Lower lobe of right lung (tissue), 2 donors: ENCODE data around the gene RASD1. TPM values are rescaled to one million over a fixed set of nuclear protein-coding genes. Genes with fewer than 3 reads are reported as not detected.
A peak's percentile ranks its signal among the peaks of the same experiment; 100 is the strongest.

Experiments used
- ATAC-seq, 2 donors: fragments of 200-7000 bp; cut with Tn5 transposase; one replicate each; pipeline ENCODE4 v1.9.1; 2020 to 2022; ENCODE audit warnings: mild to moderate bottlenecking in 2 of 2, moderate library complexity in 2 of 2
- DNase-seq: peaks from one replicate; pipeline ENCODE4 v3.0.0-alpha.2; 2020
- H3K27ac ChIP-seq: fragments of 200-600 bp; one replicate; pipeline ENCODE4 v1.8.0; 2022
- H3K27me3 ChIP-seq: fragments of 200-600 bp; one replicate; pipeline ENCODE4 v1.8.0; 2022; ENCODE audit warnings: low read depth
- H3K36me3 ChIP-seq: fragments of 200-600 bp; one replicate; pipeline ENCODE4 v1.8.0; 2022; ENCODE audit warnings: mild to moderate bottlenecking
- H3K4me1 ChIP-seq: fragments of 200-600 bp; one replicate; pipeline ENCODE4 v1.8.0; 2022
- H3K4me3 ChIP-seq: fragments of 200-600 bp; one replicate; pipeline ENCODE4 v1.8.0; 2022; ENCODE audit warnings: mild to moderate bottlenecking
- H3K9me3 ChIP-seq: fragments of 200-600 bp; one replicate; pipeline ENCODE4 v1.8.0; 2022
- intact Hi-C: fragments of 100-400 bp; cut with DNase I; formaldehyde crosslinking; loops from one replicate; pipeline ENCODE4 v1.11.0; 2022
- total RNA-seq: library from RNA; stranded (reverse); fragmentation: NEBNext Ultra II Directional; extraction: Animal tissue kit (Norgen Biotek cat#: 25700); gene quantifications from one replicate; pipeline ENCODE4 v1.2.1, GENCODE V29; 2021
- TF ChIP-seq, protein P1 (sequence below): fragments of 200-600 bp; IDR thresholded peaks from one replicate; pipeline ENCODE4 v1.8.0; 2022; ENCODE audit warnings: antibody characterized with exemption, mild to moderate bottlenecking
- donor health status: DM: no; HTN: yes; CAD: no; lungs with severe emphysema.

Gene RASD1
- total RNA-seq, 1 donor from 2014 or later, result 24.6 TPM

DNA sequence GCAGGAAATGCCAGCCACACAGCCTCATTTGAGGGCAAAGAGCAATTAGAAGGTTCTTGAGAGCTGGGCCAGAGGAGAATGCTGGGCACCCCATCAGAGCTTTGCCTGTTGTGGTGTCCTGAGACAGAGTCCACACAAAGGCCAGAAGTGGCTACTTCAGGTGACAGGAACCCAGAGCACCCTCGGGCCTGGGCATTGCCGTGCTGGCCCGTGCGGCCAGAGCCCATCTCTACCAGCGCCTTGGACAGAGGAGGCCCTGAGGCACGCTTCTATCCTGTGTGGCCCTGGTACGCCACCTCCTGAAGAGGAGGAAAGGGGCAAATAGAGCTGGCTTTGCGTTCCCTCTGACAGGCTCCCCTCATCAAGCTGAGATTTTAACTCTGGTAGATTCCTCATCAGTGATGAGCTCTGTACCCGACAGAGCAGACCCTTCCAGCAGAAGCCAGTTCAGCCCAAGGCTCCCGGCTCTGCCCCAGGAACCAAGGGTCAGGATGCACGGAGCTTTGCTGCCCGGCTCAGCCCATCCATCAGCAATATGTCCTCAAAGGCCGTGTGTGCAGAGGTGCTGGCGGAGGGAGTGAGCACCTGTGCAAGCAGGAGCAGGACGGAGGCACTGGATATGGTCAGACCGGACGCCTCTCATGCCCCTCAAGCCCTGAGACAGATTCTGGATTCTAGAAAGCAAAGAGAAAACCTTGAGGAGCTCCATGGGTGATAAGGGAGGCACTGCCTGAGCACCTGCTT, 3.4 kb upstream of the RASD1 start:
- no peaks in the 10 kb centered on the region for H3K36me3 ChIP-seq
- ATAC-seq (no peak), DNase-seq (no peak)
- no peaks in the 10 kb centered on the region for H3K27me3 ChIP-seq
- TF ChIP-seq, protein P1, sequence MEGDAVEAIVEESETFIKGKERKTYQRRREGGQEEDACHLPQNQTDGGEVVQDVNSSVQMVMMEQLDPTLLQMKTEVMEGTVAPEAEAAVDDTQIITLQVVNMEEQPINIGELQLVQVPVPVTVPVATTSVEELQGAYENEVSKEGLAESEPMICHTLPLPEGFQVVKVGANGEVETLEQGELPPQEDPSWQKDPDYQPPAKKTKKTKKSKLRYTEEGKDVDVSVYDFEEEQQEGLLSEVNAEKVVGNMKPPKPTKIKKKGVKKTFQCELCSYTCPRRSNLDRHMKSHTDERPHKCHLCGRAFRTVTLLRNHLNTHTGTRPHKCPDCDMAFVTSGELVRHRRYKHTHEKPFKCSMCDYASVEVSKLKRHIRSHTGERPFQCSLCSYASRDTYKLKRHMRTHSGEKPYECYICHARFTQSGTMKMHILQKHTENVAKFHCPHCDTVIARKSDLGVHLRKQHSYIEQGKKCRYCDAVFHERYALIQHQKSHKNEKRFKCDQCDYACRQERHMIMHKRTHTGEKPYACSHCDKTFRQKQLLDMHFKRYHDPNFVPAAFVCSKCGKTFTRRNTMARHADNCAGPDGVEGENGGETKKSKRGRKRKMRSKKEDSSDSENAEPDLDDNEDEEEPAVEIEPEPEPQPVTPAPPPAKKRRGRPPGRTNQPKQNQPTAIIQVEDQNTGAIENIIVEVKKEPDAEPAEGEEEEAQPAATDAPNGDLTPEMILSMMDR, result no peak
- no peak overlapping the region for H3K4me3 ChIP-seq
- intact Hi-C loops, result no loop called here
- no peak overlapping the region for H3K27ac ChIP-seq
- H3K4me1 ChIP-seq, result peaks cover 20% of the 10 kb centered on the region
- H3K9me3 ChIP-seq, result no peaks in the 10 kb centered on the region

DNA sequence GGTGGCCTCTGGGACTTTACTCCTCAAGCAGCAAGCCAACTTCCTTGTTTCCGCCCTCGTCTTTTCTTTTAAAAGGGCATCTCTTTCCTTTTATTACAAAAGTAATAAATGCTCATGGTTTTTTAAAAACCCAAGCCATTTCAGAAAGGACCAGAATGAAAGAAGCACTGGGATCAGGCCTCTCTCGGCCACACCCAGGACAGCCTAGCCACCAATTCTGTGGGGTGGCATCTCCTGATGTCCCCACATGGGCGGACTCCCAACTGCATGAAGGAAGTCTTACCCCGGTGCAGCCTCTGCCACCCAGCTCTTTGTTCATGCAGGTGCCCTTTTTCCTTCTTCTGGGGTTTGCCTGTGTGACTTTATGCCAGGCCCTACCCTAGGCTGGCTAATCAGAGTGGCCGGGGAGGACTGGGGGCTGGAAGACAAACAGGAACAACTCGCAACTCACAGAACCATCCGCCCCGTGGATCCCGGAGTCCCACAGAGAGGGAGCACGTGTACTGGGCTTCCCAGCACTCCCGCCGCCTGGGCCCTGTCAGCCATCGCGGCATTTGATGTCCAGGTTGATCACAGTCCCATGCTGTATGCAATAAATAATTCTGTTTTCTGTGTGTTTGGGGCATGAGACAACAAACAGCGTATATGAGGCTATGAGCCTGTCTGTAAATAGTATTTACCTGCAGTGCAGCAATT, 2.6 kb upstream of the RASD1 start:
- intact Hi-C loops, result no loop called here
- H3K27ac ChIP-seq, result no peak overlapping the region
- no peak overlapping the region for H3K4me3 ChIP-seq
- no peaks in the 10 kb centered on the region for H3K36me3 ChIP-seq
- H3K9me3 ChIP-seq, result no peaks in the 10 kb centered on the region
- peaks cover 23% of the 10 kb centered on the region for H3K4me1 ChIP-seq
- DNase-seq, result no peak
- ATAC-seq, result no peak
- TF ChIP-seq, protein P1, result no peak
- no peaks in the 10 kb centered on the region for H3K27me3 ChIP-seq

DNA sequence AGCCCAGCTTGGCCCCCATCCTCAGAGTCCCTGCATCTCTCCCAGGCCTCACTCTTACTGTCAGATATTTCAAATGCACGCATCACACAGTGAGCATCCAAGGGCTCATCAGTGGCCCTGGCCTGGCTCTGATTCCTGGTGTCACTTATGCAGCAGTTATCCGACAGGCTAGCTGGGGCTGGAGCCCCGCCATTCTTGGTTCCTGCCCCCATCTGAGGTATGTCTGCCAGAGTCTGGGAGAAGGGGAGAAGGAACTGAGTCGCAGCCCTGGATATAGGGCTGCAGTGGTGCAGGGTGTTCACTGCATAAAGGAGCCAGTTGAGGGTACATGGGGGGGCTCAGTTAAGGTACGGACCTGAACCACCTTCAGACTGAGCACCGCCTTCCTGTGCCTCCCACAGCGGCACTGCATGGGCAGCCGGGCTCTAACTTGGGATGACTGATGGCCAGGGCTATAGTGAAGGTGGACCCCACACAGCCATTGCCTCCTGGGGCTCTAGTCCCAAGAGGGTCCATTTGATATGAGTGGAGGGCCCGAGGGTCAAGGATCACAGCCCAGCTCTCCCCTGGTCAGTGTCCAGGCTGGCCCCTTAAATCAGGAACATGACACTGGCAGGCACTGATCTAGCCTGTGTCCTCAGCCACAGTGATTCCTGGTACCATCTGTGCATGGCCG, 1.8 kb upstream of the RASD1 start:
- Histone ChIP-seq H3K4me1 (peaks cover 23% of the 10 kb centered on the region), H3K27me3 (no peaks in the 10 kb centered on the region), H3K4me3 (no peak overlapping the region), H3K9me3 (no peaks in the 10 kb centered on the region), H3K27ac (no peak overlapping the region), H3K36me3 (no peaks in the 10 kb centered on the region)
- DNase-seq (no peak), ATAC-seq (no peak)
- intact Hi-C loops, result no loop called here
- TF ChIP-seq, protein P1, result no peak

DNA sequence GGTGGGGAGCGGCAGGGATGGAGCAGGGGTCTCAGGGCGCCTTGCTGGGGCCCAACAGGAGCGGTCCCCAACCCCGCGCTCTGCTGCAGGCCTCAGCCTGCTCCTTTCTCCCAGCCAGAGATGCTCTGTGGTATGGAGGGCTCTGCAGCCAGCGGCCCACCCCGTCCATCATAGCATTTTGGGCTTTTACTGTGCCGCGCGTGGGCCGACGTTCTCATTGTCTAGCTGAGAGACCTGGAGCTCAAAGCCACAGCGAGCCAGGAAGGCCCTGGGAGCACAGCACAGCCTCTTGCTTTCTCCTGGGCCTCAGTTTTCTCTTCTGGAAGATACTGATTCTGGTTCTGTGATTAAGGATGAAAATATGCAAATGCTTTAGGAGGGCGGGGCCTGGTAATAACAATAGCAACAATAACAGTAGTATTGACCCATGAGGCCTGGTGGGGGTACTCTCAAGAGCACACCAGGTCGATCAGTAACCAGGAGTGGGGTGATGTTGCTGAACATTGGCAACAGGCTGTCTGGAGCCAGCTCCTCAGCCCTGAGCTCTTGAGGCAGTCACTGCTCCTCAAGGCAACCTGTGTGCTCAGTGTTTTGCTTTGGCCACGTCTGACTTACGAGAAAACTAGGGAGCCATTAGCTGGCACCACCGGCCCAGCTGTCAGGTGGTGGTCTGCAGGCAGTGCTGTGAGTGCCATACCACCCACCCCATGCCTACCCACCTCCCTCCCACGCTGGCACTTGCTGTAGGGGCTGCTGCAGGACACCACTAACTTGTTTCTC, 1.1 kb upstream of the RASD1 start:
- intact Hi-C loops, result no loop called here

More for the DNA sequence above, 1.1 kb upstream of the RASD1 start:
- peak overlapping the region; percentile 66 for H3K4me3 ChIP-seq
- peaks cover 4% of the 10 kb centered on the region for H3K36me3 ChIP-seq
- H3K27me3 ChIP-seq, result no peaks in the 10 kb centered on the region
- TF ChIP-seq, protein P1, result peak; percentile 5
- H3K27ac ChIP-seq, result peak overlapping the region; percentile 89
- ATAC-seq, result no peak
- peaks cover 23% of the 10 kb centered on the region for H3K4me1 ChIP-seq
- no peak for DNase-seq
- no peaks in the 10 kb centered on the region for H3K9me3 ChIP-seq
